HUES6 (cell line): Measurements from ENCODE around the gene EFNA2.

Experiments
- H3K27ac ChIP-seq: 2 replicates; pipeline ENCODE4 v1.7.0; 2013; ENCODE audit warnings: low read depth, mild to moderate bottlenecking, low read length, inconsistent platforms
- H3K27me3 ChIP-seq: 2 replicates; pipeline ENCODE4 v1.6.1; 2013; ENCODE audit warnings: low read length; ENCODE audit not compliant: control insufficient read depth, insufficient read depth
- H3K36me3 ChIP-seq: 2 replicates; pipeline ENCODE4 v1.6.1; 2013; ENCODE audit warnings: low read length; ENCODE audit not compliant: control insufficient read depth, insufficient read depth
- H3K4me1 ChIP-seq: 2 replicates; pipeline ENCODE4 v1.6.1; 2013; ENCODE audit warnings: low read length; ENCODE audit not compliant: control insufficient read depth, insufficient read depth
- H3K4me3 ChIP-seq: 2 replicates; pipeline ENCODE4 v1.5.1; 2013; ENCODE audit warnings: low read depth, low read length
- H3K9ac ChIP-seq: one replicate; pipeline ENCODE4 v1.6.1; 2013; ENCODE audit warnings: mild to moderate bottlenecking, low read length
- H3K9me3 ChIP-seq: 2 replicates; pipeline ENCODE4 v1.6.1; 2013; ENCODE audit warnings: low read depth, low read length; ENCODE audit not compliant: control insufficient read depth, insufficient read depth

EFNA2 gene

GRCh38 chr19:1256646-1257474 lies 28.8 kb upstream of the EFNA2 start:
- H3K27me3 ChIP-seq = no peaks in the 10 kb centered on the region
- H3K4me3 ChIP-seq = no peak overlapping the region
- H3K36me3 ChIP-seq = peaks cover 58% of the 10 kb centered on the region
- peaks cover 53% of the 10 kb centered on the region for H3K4me1 ChIP-seq
- no peak overlapping the region for H3K27ac ChIP-seq
- no peak overlapping the region for H3K9ac ChIP-seq
- no peaks in the 10 kb centered on the region for H3K9me3 ChIP-seq

DNA sequence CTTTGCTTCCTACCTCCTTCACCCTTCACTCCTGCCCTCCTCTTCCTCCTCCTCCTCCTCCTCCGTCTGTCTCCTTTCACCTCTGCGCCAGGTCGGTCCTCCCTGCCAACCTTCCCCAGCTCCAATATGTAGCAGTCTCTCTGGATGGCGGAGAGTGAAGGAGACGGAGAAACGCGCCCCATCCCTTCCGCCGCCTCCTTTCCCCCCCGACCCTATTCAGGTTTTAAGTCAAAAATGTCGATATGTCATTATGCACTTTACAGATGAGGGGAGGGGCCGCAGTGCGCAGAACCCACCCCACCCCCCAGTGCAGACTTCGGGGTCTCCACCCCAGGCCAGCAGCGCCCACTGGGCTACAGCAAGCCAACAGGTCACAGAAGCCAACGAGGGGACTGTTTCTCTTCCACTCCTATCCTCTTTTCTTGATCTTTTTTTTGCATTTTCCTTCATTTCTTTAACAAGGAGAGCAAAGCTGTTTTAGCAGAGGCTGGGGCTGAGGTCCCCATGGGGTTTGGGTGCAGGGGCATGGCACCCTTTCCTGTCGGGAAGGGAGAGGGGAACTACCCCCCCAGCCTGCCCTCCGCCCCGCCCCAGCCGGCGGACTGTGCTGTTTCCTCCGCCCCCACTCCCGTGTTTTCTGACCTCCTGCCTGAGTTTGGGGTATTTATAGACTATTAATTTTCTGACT lies 28.1 kb upstream of the EFNA2 start:
- Histone ChIP-seq H3K4me1 (peaks cover 61% of the 10 kb centered on the region), H3K9ac (no peak overlapping the region)

GRCh38 chr19:1258163-1258492 lies 27.5 kb upstream of the EFNA2 start:
- Histone ChIP-seq H3K36me3 (peaks cover 51% of the 10 kb centered on the region), H3K9ac (no peak overlapping the region), H3K27ac (peak overlapping the region; percentile 58; the same call in 1 of the 2 replicates)

More for the DNA sequence above, 28.1 kb upstream of the EFNA2 start:
- H3K4me3 ChIP-seq = no peak overlapping the region
- H3K27me3 ChIP-seq = no peaks in the 10 kb centered on the region
- no peaks in the 10 kb centered on the region for H3K9me3 ChIP-seq
- peaks cover 51% of the 10 kb centered on the region for H3K36me3 ChIP-seq
- H3K27ac ChIP-seq = peak overlapping the region; percentile 58; the same call in 1 of the 2 replicates

GRCh38 chr19:1258707-1259205 lies 26.9 kb upstream of the EFNA2 start:
- H3K4me1 ChIP-seq = peaks cover 64% of the 10 kb centered on the region
- H3K27ac ChIP-seq = peak overlapping the region; percentile 66; the same call in 1 of the 2 replicates
- peaks cover 46% of the 10 kb centered on the region for H3K36me3 ChIP-seq
- no peaks in the 10 kb centered on the region for H3K27me3 ChIP-seq
- H3K9me3 ChIP-seq = no peaks in the 10 kb centered on the region
- H3K4me3 ChIP-seq = no peak overlapping the region; the same call in 1 of the 2 replicates
- H3K9ac ChIP-seq = no peak overlapping the region

More at GRCh38 chr19:1258163-1258492, 27.5 kb upstream of the EFNA2 start:
- Histone ChIP-seq H3K4me3 (no peak overlapping the region), H3K9me3 (no peaks in the 10 kb centered on the region), H3K27me3 (no peaks in the 10 kb centered on the region), H3K4me1 (peaks cover 66% of the 10 kb centered on the region)

- Histone ChIP-seq H3K36me3 (peaks cover 40% of the 10 kb centered on the region), H3K9me3 (no peaks in the 10 kb centered on the region), H3K4me1 (peaks cover 63% of the 10 kb centered on the region), H3K27me3 (no peaks in the 10 kb centered on the region), H3K9ac (peak overlapping the region; percentile 75), H3K4me3 (peak overlapping the region; percentile 80), H3K27ac (peak overlapping the region; percentile 66; the same call in 1 of the 2 replicates)
Measured at GRCh38 chr19:1259206-1259875, 26.3 kb upstream of the EFNA2 start.

GRCh38 chr19:1259876-1260748 lies 25.6 kb upstream of the EFNA2 start:
- Histone ChIP-seq H3K4me1 (peaks cover 65% of the 10 kb centered on the region), H3K4me3 (peak overlapping the region; percentile 80), H3K9ac (peak overlapping the region; percentile 75), H3K27me3 (no peaks in the 10 kb centered on the region), H3K27ac (peak overlapping the region; percentile 66; the same call in 1 of the 2 replicates), H3K36me3 (peaks cover 32% of the 10 kb centered on the region), H3K9me3 (no peaks in the 10 kb centered on the region)

DNA sequence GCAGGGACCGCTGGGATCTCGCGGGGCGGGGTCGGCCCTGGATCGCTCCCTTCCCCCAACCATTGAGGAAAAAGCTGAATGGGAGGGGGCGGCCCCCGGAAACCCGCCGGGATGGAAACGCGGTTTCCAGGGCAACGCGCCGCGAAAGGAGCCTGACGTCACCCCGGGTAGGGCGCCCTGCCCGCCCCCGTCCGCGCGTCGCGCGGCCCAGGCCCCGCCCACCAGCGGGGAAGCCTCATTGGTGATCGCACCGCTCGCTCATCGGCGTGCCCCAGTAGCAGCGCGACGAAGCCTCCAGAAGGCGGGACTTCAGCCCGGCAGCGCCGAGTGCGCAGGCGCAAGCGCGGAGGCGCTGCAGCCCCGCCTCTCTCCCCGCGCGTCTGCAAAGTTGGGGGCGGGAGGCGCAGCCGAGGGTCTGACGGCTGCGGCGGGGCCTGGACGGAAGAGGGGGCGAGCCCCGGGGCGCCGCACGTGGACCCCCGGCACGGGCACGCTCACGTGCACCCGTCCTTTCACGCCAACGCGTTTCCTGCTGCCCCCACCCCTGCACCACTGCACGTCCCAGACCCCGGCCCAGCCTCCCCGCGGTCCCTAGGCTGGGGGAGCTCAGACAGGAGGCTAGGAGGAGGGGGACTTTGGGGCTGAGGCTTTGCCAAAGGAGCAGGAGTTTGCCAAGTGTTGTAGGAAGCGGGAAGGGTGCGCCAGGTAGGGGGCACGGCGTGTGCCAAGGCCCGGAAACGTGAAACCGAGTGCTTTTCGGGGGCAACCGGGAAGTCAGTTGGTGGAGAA lies 24.7 kb upstream of the EFNA2 start:
- Histone ChIP-seq H3K4me3 (peak overlapping the region; percentile 80), H3K9ac (peak overlapping the region; percentile 83), H3K27ac (peak overlapping the region; percentile 86; the same call in 1 of the 2 replicates), H3K9me3 (no peaks in the 10 kb centered on the region), H3K27me3 (no peaks in the 10 kb centered on the region), H3K36me3 (peaks cover 24% of the 10 kb centered on the region), H3K4me1 (peaks cover 68% of the 10 kb centered on the region)

- no peaks in the 10 kb centered on the region for H3K9me3 ChIP-seq
- H3K27ac ChIP-seq = peak overlapping the region; percentile 86; the same call in 1 of the 2 replicates
- H3K4me3 ChIP-seq = peak overlapping the region; percentile 80
- peak overlapping the region; percentile 83 for H3K9ac ChIP-seq
- no peaks in the 10 kb centered on the region for H3K27me3 ChIP-seq
- H3K4me1 ChIP-seq = peaks cover 71% of the 10 kb centered on the region
- peaks cover 20% of the 10 kb centered on the region for H3K36me3 ChIP-seq
Measured at GRCh38 chr19:1261538-1261797, 24.2 kb upstream of the EFNA2 start.

GRCh38 chr19:1261798-1262622 lies 23.7 kb upstream of the EFNA2 start:
- Histone ChIP-seq H3K4me1 (peaks cover 66% of the 10 kb centered on the region), H3K27me3 (peaks cover under 1% of the 10 kb centered on the region; the same call in 1 of the 2 replicates), H3K27ac (peak overlapping the region; percentile 86; the same call in 1 of the 2 replicates)

More at GRCh38 chr19:1261798-1262622, 23.7 kb upstream of the EFNA2 start:
- H3K4me3 ChIP-seq = peak overlapping the region; percentile 80
- peaks cover 15% of the 10 kb centered on the region for H3K36me3 ChIP-seq
- peak overlapping the region; percentile 83 for H3K9ac ChIP-seq
- no peaks in the 10 kb centered on the region for H3K9me3 ChIP-seq
